Activated T-helper 1 cell treated with Interleukin-2 at 50 U/mL for 16 hours (primary cell): ENCODE measurements around the gene NUP93.
"Not testable (repeated sequence)": the region's sequence is repeated elsewhere in the genome, so short reads cannot be mapped to it uniquely, and the experiment has no call there.

Experiments used
- DNase-seq: peaks from one replicate; pipeline ENCODE4 v3.0.0-alpha.2; 2020; ENCODE audit warnings: low read depth

Gene NUP93

GRCh38 chr16:56779906-56780305 lies 50.0 kb downstream of the NUP93 start:
- no peak for DNase-seq

DNA sequence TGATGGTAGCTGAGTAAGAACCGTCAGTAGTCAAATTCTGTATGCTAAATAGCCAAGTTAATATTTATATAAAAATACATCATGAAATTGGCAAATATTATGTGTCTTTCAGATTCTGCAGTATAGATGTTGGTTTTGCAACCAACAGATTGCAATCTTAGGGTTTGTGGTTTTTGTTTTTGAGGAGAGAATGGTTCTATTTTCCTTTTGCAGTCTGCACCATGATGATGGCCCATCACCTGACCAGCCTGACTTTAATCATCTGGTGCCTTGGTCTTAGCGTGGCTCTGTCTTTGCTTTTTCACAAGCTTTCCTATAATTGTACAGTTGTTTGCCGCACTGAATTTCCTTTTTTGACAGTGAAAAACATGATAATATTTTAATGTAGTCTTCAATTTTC lies 50.7 kb downstream of the NUP93 start:
- DNase-seq = no peak

- no peak for DNase-seq
Measured at GRCh38 chr16:56781528-56781961, 51.6 kb downstream of the NUP93 start.

DNA sequence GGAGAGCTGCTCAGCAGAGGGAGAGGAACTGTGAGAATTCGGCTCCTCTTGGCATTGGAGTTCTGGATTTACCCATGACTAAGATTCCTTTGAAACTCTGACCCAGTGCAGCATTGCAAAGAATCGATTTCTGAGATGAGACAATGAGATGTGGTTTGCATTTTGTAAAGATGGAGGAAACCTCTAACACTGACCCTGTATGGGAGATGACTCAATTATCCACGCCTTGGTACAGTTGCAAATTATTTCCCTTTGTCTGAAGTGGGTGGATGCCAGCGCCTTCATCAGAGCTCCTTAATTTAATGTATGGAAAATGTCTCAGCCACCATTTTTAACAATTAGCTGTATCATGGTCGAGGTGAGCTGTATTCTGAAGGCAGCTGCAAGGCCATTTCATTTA lies 53.4 kb downstream of the NUP93 start:
- no peak for DNase-seq

DNA sequence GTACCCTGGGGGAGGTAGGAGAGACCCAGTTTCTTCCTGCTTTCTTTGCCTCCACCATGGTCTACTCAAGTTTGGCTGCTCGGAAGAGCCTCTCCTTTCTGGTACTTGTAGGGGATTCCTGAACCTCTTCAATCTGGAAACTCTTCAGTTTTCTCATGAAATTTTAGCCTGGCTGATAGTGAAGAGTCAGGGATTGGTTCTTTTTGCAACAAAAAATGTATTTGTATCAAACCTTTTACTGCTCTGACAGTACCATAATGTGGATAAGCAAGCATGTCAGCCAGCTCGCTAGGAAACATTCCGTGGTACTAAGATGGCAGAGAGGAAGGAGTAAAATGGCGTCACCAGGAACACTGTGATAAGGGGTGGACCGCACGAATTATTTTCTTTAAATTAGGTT lies 55.4 kb downstream of the NUP93 start:
- no peak for DNase-seq

GRCh38 chr16:56787167-56787566 lies 57.2 kb downstream of the NUP93 start:
- DNase-seq = no peak

DNA sequence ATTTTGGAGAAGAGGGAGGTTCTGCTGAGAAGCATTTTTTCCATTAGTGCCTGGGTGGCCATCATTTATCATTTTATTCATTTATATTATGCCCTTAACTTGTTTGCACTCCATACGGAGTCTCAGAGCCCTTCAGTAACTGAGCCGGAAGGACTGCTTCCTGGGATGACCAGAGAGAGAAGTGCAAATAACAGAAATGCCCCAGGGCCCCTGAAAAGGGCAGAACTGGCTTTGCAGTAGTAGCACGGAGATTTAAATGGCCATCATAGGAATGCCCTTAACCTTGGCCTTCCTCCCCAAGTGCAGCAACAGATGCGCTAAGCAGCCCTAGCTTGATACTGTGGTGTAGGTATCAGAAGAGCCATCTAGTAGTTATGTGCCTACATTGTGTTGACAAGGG lies 58.5 kb downstream of the NUP93 start:
- DNase-seq = no peak

GRCh38 chr16:56789360-56789759 lies 59.4 kb downstream of the NUP93 start:
- no peak for DNase-seq

GRCh38 chr16:56792967-56793366 lies 63.0 kb downstream of the NUP93 start:
- DNase-seq = no peak

DNA sequence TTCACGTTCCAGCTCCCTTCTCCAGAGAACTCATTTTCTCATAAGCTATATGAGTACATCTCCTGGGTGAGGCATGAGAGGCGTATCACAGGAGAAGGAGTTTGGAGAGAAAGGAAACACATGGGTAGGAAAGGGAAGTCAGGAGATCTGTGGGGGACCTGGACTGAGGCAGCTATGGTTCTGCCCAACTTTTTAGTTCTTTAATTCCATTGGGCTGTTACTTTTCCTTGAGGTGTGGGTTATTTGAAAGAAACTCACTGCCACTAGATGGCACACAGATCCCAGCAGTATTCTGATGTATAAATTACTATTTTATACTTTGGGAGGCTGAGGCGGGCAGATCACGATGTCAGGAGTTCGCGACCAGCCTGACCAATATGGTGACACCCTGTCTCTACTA lies 63.6 kb downstream of the NUP93 start:
- DNase-seq = no peak

GRCh38 chr16:56795011-56795410 lies 65.1 kb downstream of the NUP93 start:
- DNase-seq = no peak

- not testable (repeated sequence) for DNase-seq
Measured at GRCh38 chr16:56797038-56797437, 67.1 kb downstream of the NUP93 start.

- no peak for DNase-seq
Measured at GRCh38 chr16:56797861-56798260, 67.9 kb downstream of the NUP93 start.

DNA sequence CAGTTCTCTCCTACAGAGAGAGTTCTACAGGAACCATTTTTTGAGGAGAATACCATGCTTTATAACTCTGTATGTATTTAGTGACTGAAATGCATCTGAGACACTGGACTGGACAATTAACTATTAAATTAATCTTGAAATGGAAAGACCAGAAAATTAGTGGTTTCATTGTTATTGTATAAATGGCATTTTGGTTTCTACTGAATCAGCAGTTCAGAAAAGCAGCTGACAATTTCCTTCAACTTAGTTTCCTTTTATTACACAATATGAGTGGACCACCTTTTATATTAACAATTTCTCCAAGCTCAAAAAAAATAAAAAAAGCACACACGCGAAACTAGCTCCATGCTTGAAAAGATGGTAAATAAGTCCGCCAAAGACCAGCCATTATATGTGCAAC lies 69.0 kb downstream of the NUP93 start:
- DNase-seq = no peak

GRCh38 chr16:56800355-56800754 lies 70.4 kb downstream of the NUP93 start:
- DNase-seq = no peak

DNA sequence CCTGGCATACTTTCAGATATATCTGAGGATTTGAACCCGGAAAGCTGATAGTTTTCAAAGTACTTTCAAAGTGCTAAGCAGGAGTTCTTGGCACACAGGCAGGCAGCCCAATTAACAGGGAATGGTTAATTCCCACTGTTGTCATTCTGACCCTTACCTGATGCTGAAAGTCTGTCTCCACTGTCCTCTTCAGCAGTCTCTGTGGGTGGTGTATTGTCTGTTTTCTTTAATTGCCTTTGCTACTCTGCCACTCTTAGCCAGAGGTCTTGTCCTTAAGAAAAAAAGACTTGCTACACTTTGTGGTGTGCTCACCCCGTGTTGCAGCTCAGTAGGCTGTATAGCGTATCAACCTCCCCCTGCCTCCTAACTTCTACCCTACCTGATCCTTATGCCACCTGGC lies 71.8 kb downstream of the NUP93 start:
- no peak for DNase-seq

GRCh38 chr16:56807011-56807675 lies 77.2 kb downstream of the NUP93 start:
- no peak for DNase-seq

DNA sequence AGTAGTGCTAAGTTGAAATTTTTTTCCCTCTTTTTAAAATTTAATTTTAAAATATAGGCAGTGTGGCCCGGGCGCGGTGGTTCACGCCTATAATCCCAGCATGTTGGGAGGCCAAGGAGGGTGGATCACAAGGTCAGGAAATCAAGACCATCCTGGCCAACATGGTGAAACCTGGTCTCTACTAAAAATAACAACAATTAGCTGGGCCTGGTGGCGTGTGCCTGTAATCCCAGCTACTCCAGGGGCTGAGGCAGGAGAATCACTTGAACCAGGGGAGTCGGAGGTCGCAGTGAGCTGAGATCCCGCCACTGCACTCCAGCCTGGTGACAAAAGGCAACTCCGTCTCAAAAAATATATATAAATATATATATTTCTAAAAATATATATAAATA lies 77.7 kb downstream of the NUP93 start:
- DNase-seq = not testable (repeated sequence)

GRCh38 chr16:56810954-56811353 lies 81.0 kb downstream of the NUP93 start:
- DNase-seq = no peak

DNA sequence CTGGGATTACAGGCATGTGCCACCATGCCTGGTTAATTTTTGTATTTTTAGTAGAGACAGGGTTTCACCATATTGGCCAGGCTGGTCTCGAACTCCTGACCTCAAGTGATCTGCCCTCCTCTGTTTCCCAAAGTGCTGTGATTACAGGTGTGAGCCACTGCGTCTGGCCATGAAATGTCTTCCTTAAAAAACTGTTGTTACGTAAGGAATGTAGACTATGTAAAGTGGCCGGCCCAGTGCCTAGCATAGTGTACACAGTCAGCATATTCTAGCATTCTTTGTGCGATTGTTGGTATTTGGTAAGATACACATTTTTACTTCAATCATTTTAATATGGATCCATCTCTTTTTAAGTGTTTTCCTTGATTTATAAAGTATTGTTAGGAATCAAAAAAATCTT lies 81.7 kb downstream of the NUP93 start:
- DNase-seq = not testable (repeated sequence)

- DNase-seq = no peak
Measured at GRCh38 chr16:56812884-56813283, 83.0 kb downstream of the NUP93 start.

- no peak for DNase-seq
Measured at GRCh38 chr16:56814537-56815432, 84.9 kb downstream of the NUP93 start.

- no peak for DNase-seq
Measured at GRCh38 chr16:56815721-56816120, 85.8 kb downstream of the NUP93 start.

GRCh38 chr16:56817056-56817455 lies 87.1 kb downstream of the NUP93 start:
- no peak for DNase-seq
